HEK293 (cell line): ENCODE measurements around the gene KCNQ2.

ENCODE experiments used
- CTCF ChIP-seq: fragments of 450-650 bp; formaldehyde crosslinking; IDR thresholded peaks from 2 replicates; pipeline ENCODE4 v1.5.1; 2016; ENCODE audit warnings: missing biosample characterization, missing genetic modification characterization
- ZNF624 ChIP-seq: fragments of 450-650 bp; formaldehyde crosslinking; IDR thresholded peaks from 2 replicates; pipeline ENCODE4 v1.5.1; 2017; ENCODE audit warnings: missing biosample characterization, missing genetic modification characterization

GRCh38 chr20:63490416-63490815 is 18.0 kb upstream of the KCNQ2 start:
- TF ChIP-seq CTCF (tag by site-specific recombination): no peak
- no peak for TF ChIP-seq ZNF624 (tag by site-specific recombination)
